Measurements from ENCODE around the gene PTPRN2. TPM values are rescaled to one million over a fixed set of nuclear protein-coding genes. Genes with fewer than 3 reads are reported as not detected.

PTPRN2 gene
- total and polyA plus RNA-seq, 9 of the 15 experiments (the other 6 are each of a cell fraction or from before 2014, with no cell fraction given): not detected

DNA sequence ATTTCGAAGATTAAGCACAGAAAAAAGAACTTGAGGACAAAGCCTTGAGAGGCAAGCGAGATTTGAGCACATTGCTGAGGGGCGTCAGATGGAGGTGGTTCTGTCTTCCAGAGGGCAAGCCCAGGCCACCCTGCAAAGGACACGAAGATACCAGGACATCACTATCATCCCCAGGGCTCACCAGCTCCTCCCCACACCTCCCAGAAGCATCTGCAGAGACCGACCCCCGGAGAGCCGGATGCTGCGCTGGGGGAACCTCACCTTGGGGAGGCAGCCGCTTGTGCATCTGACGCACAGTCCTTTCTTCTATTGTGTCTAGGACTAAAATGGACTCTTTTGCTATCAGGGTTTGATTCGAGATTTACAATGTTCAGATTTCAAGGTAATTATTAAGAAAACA lies 991.2 kb downstream of the PTPRN2 start:
- Histone ChIP-seq H3K27me3 (ENCODE audit: control insufficient read depth in 2 of 2, insufficient read depth in 2 of 2, low read length in 2 of 2) (peaks cover 47 to 67% of the 10 kb centered on the region in 2 experiments), H3K36me3 (ENCODE audit: control insufficient read depth, insufficient read depth, low read length) (no peaks in the 10 kb centered on the region), H3K79me2 (ENCODE audit: control insufficient read depth, insufficient read depth, low read length) (no peaks in the 10 kb centered on the region), H3K4me3 (no peak overlapping the region), H3K9ac (ENCODE audit: insufficient read depth in 1 of 2, low read depth in 2 of 2, low read length in 2 of 2) (no peak overlapping the region), H3K9me3 (replicated peaks; ENCODE audit: control insufficient read depth, insufficient read depth, low read depth, low read length) (no peaks in the 10 kb centered on the region), H3K9me1 (ENCODE audit: control insufficient read depth, insufficient read depth, low read length) (no peaks in the 10 kb centered on the region), H3K4me2 (ENCODE audit: insufficient read depth, low read length) (no peak overlapping the region), H3K27ac (ENCODE audit: extremely low read depth, low read depth, low read length) (no peak overlapping the region), H2AFZ (ENCODE audit: low read depth, low read length) (no peak overlapping the region), H3K4me1 (replicated peaks in 1 of 2; ENCODE audit: control insufficient read depth in 2 of 2, insufficient read depth in 2 of 2, low read length in 2 of 2) (peaks cover 0 to 5% of the 10 kb centered on the region in 2 experiments; a peak in 1 of 5 replicates), H4K20me1 (replicated peaks; ENCODE audit: control insufficient read depth, insufficient read depth, low read length) (peaks cover 16% of the 10 kb centered on the region; the same call in 1 of the 2 replicates)
- in situ Hi-C loops (cut with MboI): no loop called here
- POLR2A ChIA-PET: interaction anchor here (0.6 kb wide), 1 partner anchor 296 kb away, joined by 4 read pairs; no protein-coding TSS in a partner anchor
- intact Hi-C loops (cut with micrococcal nuclease): no loop called here
- CTCF ChIA-PET (ENCODE audit: low intra/inter-chr PET ratio): no interaction called here
- DNase-seq (ENCODE audit: extremely low read depth in 1 of 4, low spot score in 3 of 4): no peak
- no TSS peak for BruUV-seq (replicated peaks)
- TF ChIP-seq, protein P1, sequence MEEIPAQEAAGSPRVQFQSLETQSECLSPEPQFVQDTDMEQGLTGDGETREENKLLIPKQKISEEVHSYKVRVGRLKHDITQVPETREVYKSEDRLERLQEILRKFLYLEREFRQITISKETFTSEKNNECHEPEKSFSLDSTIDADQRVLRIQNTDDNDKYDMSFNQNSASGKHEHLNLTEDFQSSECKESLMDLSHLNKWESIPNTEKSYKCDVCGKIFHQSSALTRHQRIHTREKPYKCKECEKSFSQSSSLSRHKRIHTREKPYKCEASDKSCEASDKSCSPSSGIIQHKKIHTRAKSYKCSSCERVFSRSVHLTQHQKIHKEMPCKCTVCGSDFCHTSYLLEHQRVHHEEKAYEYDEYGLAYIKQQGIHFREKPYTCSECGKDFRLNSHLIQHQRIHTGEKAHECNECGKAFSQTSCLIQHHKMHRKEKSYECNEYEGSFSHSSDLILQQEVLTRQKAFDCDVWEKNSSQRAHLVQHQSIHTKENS (CRISPR knock-in tag; IDR thresholded peaks at IDR 0.05): no peak
- TF ChIP-seq CBX2 (IDR thresholded peaks at IDR 0.05; ENCODE audit: insufficient read depth, low read length, poor library complexity, severe bottlenecking): no peak
- TF ChIP-seq HOXB6 (CRISPR knock-in tag; IDR thresholded peaks at IDR 0.05; ENCODE audit: borderline replicate concordance): no peak
- TF ChIP-seq STAT5A (IDR thresholded peaks at IDR 0.05; ENCODE audit: borderline replicate concordance, low read length): no peak
- TF ChIP-seq MBD2 (IDR thresholded peaks at IDR 0.05; ENCODE audit: borderline replicate concordance, low read depth): no peak
- TF ChIP-seq, protein P2, sequence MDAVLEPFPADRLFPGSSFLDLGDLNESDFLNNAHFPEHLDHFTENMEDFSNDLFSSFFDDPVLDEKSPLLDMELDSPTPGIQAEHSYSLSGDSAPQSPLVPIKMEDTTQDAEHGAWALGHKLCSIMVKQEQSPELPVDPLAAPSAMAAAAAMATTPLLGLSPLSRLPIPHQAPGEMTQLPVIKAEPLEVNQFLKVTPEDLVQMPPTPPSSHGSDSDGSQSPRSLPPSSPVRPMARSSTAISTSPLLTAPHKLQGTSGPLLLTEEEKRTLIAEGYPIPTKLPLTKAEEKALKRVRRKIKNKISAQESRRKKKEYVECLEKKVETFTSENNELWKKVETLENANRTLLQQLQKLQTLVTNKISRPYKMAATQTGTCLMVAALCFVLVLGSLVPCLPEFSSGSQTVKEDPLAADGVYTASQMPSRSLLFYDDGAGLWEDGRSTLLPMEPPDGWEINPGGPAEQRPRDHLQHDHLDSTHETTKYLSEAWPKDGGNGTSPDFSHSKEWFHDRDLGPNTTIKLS (IDR thresholded peaks at IDR 0.05; ENCODE audit: borderline replicate concordance, low read depth): no peak
- TF ChIP-seq, protein P3, sequence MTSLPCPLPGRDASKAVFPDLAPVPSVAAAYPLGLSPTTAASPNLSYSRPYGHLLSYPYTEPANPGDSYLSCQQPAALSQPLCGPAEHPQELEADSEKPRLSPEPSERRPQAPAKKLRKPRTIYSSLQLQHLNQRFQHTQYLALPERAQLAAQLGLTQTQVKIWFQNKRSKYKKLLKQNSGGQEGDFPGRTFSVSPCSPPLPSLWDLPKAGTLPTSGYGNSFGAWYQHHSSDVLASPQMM (CRISPR knock-in tag; IDR thresholded peaks at IDR 0.05): no peak
- TF ChIP-seq, protein P4, sequence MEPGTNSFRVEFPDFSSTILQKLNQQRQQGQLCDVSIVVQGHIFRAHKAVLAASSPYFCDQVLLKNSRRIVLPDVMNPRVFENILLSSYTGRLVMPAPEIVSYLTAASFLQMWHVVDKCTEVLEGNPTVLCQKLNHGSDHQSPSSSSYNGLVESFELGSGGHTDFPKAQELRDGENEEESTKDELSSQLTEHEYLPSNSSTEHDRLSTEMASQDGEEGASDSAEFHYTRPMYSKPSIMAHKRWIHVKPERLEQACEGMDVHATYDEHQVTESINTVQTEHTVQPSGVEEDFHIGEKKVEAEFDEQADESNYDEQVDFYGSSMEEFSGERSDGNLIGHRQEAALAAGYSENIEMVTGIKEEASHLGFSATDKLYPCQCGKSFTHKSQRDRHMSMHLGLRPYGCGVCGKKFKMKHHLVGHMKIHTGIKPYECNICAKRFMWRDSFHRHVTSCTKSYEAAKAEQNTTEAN (CRISPR knock-in tag; IDR thresholded peaks at IDR 0.05): no peak
- TF ChIP-seq, protein P5, sequence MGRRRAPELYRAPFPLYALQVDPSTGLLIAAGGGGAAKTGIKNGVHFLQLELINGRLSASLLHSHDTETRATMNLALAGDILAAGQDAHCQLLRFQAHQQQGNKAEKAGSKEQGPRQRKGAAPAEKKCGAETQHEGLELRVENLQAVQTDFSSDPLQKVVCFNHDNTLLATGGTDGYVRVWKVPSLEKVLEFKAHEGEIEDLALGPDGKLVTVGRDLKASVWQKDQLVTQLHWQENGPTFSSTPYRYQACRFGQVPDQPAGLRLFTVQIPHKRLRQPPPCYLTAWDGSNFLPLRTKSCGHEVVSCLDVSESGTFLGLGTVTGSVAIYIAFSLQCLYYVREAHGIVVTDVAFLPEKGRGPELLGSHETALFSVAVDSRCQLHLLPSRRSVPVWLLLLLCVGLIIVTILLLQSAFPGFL (CRISPR knock-in tag; IDR thresholded peaks at IDR 0.05): no peak
- no peak for TF ChIP-seq MCM7 (IDR thresholded peaks at IDR 0.05)
- TF ChIP-seq, protein P6, sequence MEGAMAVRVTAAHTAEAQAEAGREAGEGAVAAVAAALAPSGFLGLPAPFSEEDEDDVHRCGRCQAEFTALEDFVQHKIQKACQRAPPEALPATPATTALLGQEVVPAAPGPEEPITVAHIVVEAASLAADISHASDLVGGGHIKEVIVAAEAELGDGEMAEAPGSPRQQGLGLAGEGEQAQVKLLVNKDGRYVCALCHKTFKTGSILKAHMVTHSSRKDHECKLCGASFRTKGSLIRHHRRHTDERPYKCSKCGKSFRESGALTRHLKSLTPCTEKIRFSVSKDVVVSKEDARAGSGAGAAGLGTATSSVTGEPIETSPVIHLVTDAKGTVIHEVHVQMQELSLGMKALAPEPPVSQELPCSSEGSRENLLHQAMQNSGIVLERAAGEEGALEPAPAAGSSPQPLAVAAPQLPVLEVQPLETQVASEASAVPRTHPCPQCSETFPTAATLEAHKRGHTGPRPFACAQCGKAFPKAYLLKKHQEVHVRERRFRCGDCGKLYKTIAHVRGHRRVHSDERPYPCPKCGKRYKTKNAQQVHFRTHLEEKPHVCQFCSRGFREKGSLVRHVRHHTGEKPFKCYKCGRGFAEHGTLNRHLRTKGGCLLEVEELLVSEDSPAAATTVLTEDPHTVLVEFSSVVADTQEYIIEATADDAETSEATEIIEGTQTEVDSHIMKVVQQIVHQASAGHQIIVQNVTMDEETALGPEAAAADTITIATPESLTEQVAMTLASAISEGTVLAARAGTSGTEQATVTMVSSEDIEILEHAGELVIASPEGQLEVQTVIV (CRISPR knock-in tag; IDR thresholded peaks at IDR 0.05; ENCODE audit: borderline replicate concordance): no peak
- ATAC-seq: no peak
- no peak for FAIRE-seq
- 0% methylated on average over 11 of the region's 11 CpGs for WGBS (ENCODE audit: insufficient coverage, low coverage, missing lambda C conversion rate)
